ENCODE data around the gene BAIAP2L1.

BAIAP2L1 gene

GRCh38 chr7:98303176-98303865 lies 97.6 kb downstream of the BAIAP2L1 start:
- TF ChIP-seq CTCF (IDR thresholded peaks at IDR 0.05; ENCODE audit: low read depth, low read length), result no peak

DNA sequence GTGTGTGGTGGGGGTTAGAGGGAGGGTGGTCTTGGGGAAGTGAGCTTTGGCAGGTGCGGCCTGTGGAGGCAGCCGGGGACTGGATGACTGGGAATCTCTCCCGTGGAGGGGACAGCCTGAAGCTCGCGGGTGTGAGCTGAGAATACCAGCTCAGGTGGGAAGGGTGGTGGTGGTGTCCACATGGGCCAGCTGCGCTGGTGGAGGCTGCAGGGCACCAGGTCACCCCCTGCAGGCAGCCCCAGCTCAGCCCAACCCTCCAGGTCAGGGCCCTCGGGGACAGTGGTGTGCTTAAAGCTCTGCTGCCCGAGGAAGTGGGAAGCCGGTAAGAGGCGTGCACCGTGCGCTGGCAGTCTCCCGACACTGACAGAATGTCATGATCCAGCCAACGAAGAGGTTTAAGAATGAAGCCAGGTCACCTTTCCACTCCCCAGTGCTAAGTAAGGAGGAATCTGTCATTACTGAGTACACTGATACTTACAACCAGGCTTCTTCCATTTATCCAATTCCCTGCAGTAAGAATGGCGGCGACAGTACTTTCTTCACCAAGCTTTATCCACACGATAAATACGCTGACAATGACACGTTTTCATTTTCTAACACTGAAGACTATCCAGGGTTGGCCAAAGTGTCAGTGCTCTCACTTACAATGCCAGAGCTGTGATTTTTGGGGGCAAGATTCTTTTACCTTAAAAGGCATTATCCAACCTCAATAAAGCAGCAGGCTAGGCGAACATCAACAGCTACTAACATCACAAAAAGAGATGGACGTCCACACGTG lies 99.0 kb downstream of the BAIAP2L1 start:
- TF ChIP-seq CTCF (IDR thresholded peaks at IDR 0.05; ENCODE audit: low read depth, low read length), result no peak
- no peak overlapping the region for H3K4me3 ChIP-seq (ENCODE audit: low read depth, low read length)

More at GRCh38 chr7:98303176-98303865, 97.6 kb downstream of the BAIAP2L1 start:
- no peak overlapping the region for H3K4me3 ChIP-seq (ENCODE audit: low read depth, low read length)

GRCh38 chr7:98300595-98301372 lies 100.1 kb downstream of the BAIAP2L1 start:
- TF ChIP-seq CTCF (IDR thresholded peaks at IDR 0.05; ENCODE audit: low read depth, low read length), result no peak
- H3K4me3 ChIP-seq (ENCODE audit: low read depth, low read length), result no peak overlapping the region

DNA sequence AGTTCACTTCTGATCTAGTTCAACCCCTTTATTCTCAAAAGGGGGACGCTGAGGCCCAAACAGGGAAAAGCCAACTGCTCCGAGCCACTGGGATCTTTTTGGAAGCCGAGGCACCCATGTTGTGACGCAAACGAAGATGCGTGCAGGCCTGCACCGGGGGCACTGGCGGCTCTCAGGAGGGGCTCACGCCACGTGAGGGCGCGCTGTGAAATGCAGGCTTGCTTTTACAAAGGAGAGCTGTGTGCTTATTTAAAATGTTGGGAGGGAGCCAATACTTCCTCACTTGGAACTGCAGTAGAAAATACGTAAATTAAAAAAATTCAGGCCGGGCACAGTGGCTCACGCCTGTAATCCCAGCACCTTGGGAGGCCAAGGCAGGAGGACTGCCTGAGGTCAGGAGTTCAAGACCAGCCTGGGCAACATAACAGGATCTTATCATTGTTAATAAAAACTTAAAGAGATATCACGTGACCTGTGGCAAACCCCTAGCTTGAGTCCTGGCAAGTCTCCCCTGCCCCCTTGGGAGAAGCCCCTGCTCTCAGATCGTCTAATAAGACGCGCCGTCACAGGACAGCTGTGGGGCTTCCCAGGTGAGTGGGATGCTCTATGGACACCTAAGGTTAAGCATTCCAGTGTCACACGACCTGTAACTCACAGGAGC lies 103.1 kb downstream of the BAIAP2L1 start:
- TF ChIP-seq CTCF (IDR thresholded peaks at IDR 0.05; ENCODE audit: low read depth, low read length), result no peak

GRCh38 chr7:98296833-98297232 lies 104.1 kb downstream of the BAIAP2L1 start:
- H3K4me3 ChIP-seq (ENCODE audit: low read depth, low read length), result no peak overlapping the region
- TF ChIP-seq CTCF (IDR thresholded peaks at IDR 0.05; ENCODE audit: low read depth, low read length), result no peak

More for the DNA sequence above, 103.1 kb downstream of the BAIAP2L1 start:
- no peak overlapping the region for H3K4me3 ChIP-seq (ENCODE audit: low read depth, low read length)

DNA sequence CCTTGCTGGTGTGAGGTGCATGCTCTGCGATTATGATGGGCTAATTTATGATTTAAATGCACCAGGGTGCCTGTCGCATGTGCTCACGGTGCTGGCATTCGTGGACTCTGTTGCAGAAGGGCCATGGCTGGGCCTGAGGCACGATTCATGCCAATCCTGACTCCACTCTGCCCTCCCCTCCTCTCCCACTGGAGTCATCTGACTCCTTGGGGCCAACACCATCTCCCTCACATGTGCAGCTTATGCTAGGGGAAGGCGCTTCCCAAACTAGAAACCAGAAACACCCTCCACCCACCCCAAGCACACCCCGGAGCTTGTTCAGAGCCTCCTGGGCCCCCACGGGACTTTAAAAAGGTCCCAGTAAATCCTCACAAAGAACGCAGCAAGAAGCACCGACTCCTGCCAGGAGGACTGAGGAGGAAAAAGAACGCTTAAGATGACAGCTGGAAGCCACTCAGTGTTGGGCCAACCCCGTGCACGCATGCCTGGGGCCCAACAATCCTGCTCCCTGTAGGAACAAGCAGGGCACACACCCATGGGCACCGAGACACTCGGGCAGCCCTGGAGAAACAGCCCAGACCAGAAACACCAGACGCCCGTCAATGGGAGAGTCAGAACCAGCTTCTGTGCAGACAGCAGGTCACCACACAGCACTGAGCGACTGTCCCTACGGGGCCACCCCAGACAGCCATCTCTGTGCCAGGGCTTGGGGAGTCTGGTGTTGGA lies 105.3 kb downstream of the BAIAP2L1 start:
- no peak for TF ChIP-seq CTCF (IDR thresholded peaks at IDR 0.05; ENCODE audit: low read depth, low read length)
- no peak overlapping the region for H3K4me3 ChIP-seq (ENCODE audit: low read depth, low read length)

All from WI38 (cell line).